Measurements from ENCODE around the gene PLPP7. TPM values are rescaled to one million over a fixed set of nuclear protein-coding genes. Genes with fewer than 3 reads are reported as not detected.

The PLPP7 gene
- total RNA-seq, 2 experiments from 2014 or later, result 0.11 to 0.16 TPM

- CTCF ChIA-PET (ENCODE audit: unreplicated experiment), result no interaction called here
- DNase-seq (ENCODE audit: low spot score), result no peak
Observed at GRCh38 chr9:131347376-131348020, 58.0 kb downstream of the PLPP7 start.

GRCh38 chr9:131348631-131349521 is 59.4 kb downstream of the PLPP7 start:
- Histone ChIP-seq H3K27ac (ENCODE audit: low read depth, low read length, poor library complexity, severe bottlenecking) (no peak overlapping the region), H3K4me2 (ENCODE audit: low read length) (no peak overlapping the region), H3K9me2 (ENCODE audit: insufficient read depth, low read length) (no peaks in the 10 kb centered on the region), H3K4me1 (ENCODE audit: insufficient read depth, low read length, poor library complexity, severe bottlenecking) (peaks cover 8% of the 10 kb centered on the region), H3K79me2 (ENCODE audit: insufficient read depth, low read depth, low read length) (no peaks in the 10 kb centered on the region), H4K20me1 (ENCODE audit: insufficient read depth, low read length) (no peaks in the 10 kb centered on the region), H3K4me3 (ENCODE audit: low read depth, low read length, poor library complexity, severe bottlenecking) (no peak overlapping the region), H3K36me3 (ENCODE audit: insufficient read depth, low read length) (no peaks in the 10 kb centered on the region), H3K9me3 (ENCODE audit: low read length) (no peaks in the 10 kb centered on the region), H2AFZ (ENCODE audit: low read length) (no peak overlapping the region)
- BruUV-seq (replicated peaks), result no TSS peak
- intact Hi-C loops (cut with micrococcal nuclease; ENCODE audit: unreplicated experiment), result no loop called here
- TF ChIP-seq EZH2phosphoT487 (IDR thresholded peaks at IDR 0.05; ENCODE audit: borderline replicate concordance, low read depth, low read length), result no peak
- TF ChIP-seq CTCF (conservative IDR thresholded peaks at IDR 0.05; ENCODE audit: low read length), result peak; percentile 44
- POLR2A ChIA-PET, result interaction anchor here (0.5 to 0.7 kb wide), 2 partner anchors 12 to 107 kb away, joined by 5 read pairs; no protein-coding TSS in a partner anchor
- CTCF ChIA-PET (ENCODE audit: unreplicated experiment), result no interaction called here
- DNase-seq (ENCODE audit: low spot score), result no peak

More at GRCh38 chr9:131347376-131348020, 58.0 kb downstream of the PLPP7 start:
- no peaks in the 10 kb centered on the region for H3K9me2 ChIP-seq (ENCODE audit: insufficient read depth, low read length)
- no peak overlapping the region for H3K4me2 ChIP-seq (ENCODE audit: low read length)
- no peak overlapping the region for H3K4me3 ChIP-seq (ENCODE audit: low read depth, low read length, poor library complexity, severe bottlenecking)
- no TSS peak for BruUV-seq (replicated peaks)
- no peak overlapping the region for H3K27ac ChIP-seq (ENCODE audit: low read depth, low read length, poor library complexity, severe bottlenecking)
- POLR2A ChIA-PET, result interaction anchor here (0.6 to 0.7 kb wide), 3 partner anchors 11 to 54 kb away, joined by 3 read pairs; no protein-coding TSS in a partner anchor
- no peaks in the 10 kb centered on the region for H3K79me2 ChIP-seq (ENCODE audit: insufficient read depth, low read depth, low read length)
- intact Hi-C loops (cut with micrococcal nuclease; ENCODE audit: unreplicated experiment), result no loop called here
- H2AFZ ChIP-seq (ENCODE audit: low read length), result no peak overlapping the region
- H4K20me1 ChIP-seq (ENCODE audit: insufficient read depth, low read length), result no peaks in the 10 kb centered on the region
- H3K36me3 ChIP-seq (ENCODE audit: insufficient read depth, low read length), result no peaks in the 10 kb centered on the region
- no peaks in the 10 kb centered on the region for H3K9me3 ChIP-seq (ENCODE audit: low read length)
- peaks cover 8% of the 10 kb centered on the region for H3K4me1 ChIP-seq (ENCODE audit: insufficient read depth, low read length, poor library complexity, severe bottlenecking)
- TF ChIP-seq CTCF (conservative IDR thresholded peaks at IDR 0.05; ENCODE audit: low read length) (no peak), EZH2phosphoT487 (IDR thresholded peaks at IDR 0.05; ENCODE audit: borderline replicate concordance, low read depth, low read length) (no peak)
